HepG2 (cell line): ENCODE data around the gene TTLL6. TPM values are rescaled to one million over a fixed set of nuclear protein-coding genes. Genes with fewer than 3 reads are reported as not detected.
A peak's percentile ranks its signal among the peaks of the same experiment; 100 is the strongest.

Experiments used
- CENPBD1 ChIP-seq: sonication (generic); formaldehyde crosslinking; IDR thresholded peaks from 2 replicates; pipeline ENCODE4 v1.8.0; 2022; ENCODE audit warnings: missing genetic modification reagents, low read depth, mild to moderate bottlenecking, borderline replicate concordance
- DMTF1 ChIP-seq: sonication (generic); formaldehyde crosslinking; IDR thresholded peaks from 2 replicates; pipeline ENCODE4 v1.4.0; 2020; ENCODE audit warnings: mild to moderate bottlenecking, missing genetic modification reagents
- KMT2B ChIP-seq: IDR thresholded peaks from 2 replicates; pipeline ENCODE4 v1.6.1; 2016; ENCODE audit warnings: missing genetic modification reagents, missing compliant biosample characterization
- MAZ ChIP-seq, 2 experiments: sonication (generic) in 1 of 2; formaldehyde crosslinking in 1 of 2; IDR thresholded peaks; 2 replicates each; pipeline versions ENCODE4 v1.5.0 to v1.6.1; 2012 to 2020; ENCODE audit warnings: low read depth in 2 of 2, mild to moderate bottlenecking in 2 of 2, borderline replicate concordance in 1 of 2, improper control_type of control experiment in 1 of 2, low read length in 1 of 2, missing genetic modification reagents in 1 of 2, moderate library complexity in 1 of 2
- PRDM4 ChIP-seq: sonication (generic); formaldehyde crosslinking; IDR thresholded peaks from 2 replicates; pipeline ENCODE4 v1.9.0; 2021; ENCODE audit warnings: missing genetic modification reagents, borderline replicate concordance
- SMARCE1 ChIP-seq: fragments of 450-650 bp; IDR thresholded peaks from 2 replicates; pipeline ENCODE4 v1.6.1; 2017; ENCODE audit warnings: borderline replicate concordance
- SRSF9 ChIP-seq: fragments of 200-400 bp; formaldehyde crosslinking; IDR thresholded peaks from 2 replicates; pipeline ENCODE4 v1.6.1; 2018; ENCODE audit warnings: borderline replicate concordance, mild to moderate bottlenecking, low read depth, low read length; ENCODE audit not compliant: insufficient read depth, poor library complexity, severe bottlenecking
- TFDP1 ChIP-seq: IDR thresholded peaks from 2 replicates; pipeline ENCODE4 v1.6.1; 2016; ENCODE audit warnings: missing compliant biosample characterization, missing genetic modification reagents, borderline replicate concordance
- THYN1 ChIP-seq: sonication (generic); formaldehyde crosslinking; IDR thresholded peaks from 2 replicates; pipeline ENCODE4 v1.8.1; 2023; ENCODE audit warnings: low read depth, mild to moderate bottlenecking, moderate library complexity, missing genetic modification reagents, borderline replicate concordance
- TP53 ChIP-seq: sonication (generic); formaldehyde crosslinking; conservative IDR thresholded peaks from 2 replicates; pipeline ENCODE4 v1.4.0; 2020; ENCODE audit warnings: missing genetic modification reagents
- TRAFD1 ChIP-seq: sonication (generic); formaldehyde crosslinking; IDR thresholded peaks from 2 replicates; pipeline ENCODE4 v1.5.1; 2020; ENCODE audit warnings: missing genetic modification reagents, mild to moderate bottlenecking, borderline replicate concordance
- ZMYM4 ChIP-seq: sonication (generic); formaldehyde crosslinking; IDR thresholded peaks from 2 replicates; pipeline ENCODE4 v1.8.1; 2023; ENCODE audit warnings: mild to moderate bottlenecking, missing genetic modification reagents
- ZNF160 ChIP-seq: sonication (generic); formaldehyde crosslinking; IDR thresholded peaks from 2 replicates; pipeline ENCODE4 v1.8.0; 2022; ENCODE audit warnings: mild to moderate bottlenecking, inconsistent platforms, missing genetic modification reagents
- ZNF597 ChIP-seq: sonication (generic); formaldehyde crosslinking; IDR thresholded peaks from 2 replicates; pipeline ENCODE4 v1.5.0; 2020; ENCODE audit warnings: missing genetic modification reagents
- ZNF660 ChIP-seq: sonication (generic); formaldehyde crosslinking; IDR thresholded peaks from 2 replicates; pipeline ENCODE4 v1.5.1; 2020; ENCODE audit warnings: mild to moderate bottlenecking, low read depth, missing genetic modification reagents, borderline replicate concordance
- ZNF670 ChIP-seq: sonication (generic); formaldehyde crosslinking; IDR thresholded peaks from 2 replicates; pipeline ENCODE4 v1.8.0; 2022; ENCODE audit warnings: mild to moderate bottlenecking, missing genetic modification reagents, borderline replicate concordance
- ZNF672 ChIP-seq: sonication (generic); formaldehyde crosslinking; IDR thresholded peaks from 2 replicates; pipeline ENCODE4 v1.8.1; 2022; ENCODE audit warnings: missing genetic modification reagents
- ZSCAN25 ChIP-seq: sonication (generic); formaldehyde crosslinking; IDR thresholded peaks from 2 replicates; pipeline ENCODE4 v1.8.0; 2022; ENCODE audit warnings: mild to moderate bottlenecking, missing genetic modification reagents
- polyA plus RNA-seq, 8 experiments: library from polyadenylated mRNA; depleted of rRNA in 3 of 8; stranded (reverse) in 7 of 8; unstranded in 1 of 8; fragments of >200 nt; fragmentation: Illumina TruSeq in 4 of 8; extraction: Trizol in 4 of 8; gene quantifications; 2 replicates each; pipeline versions ENCODE4 v1.2.1 to v1.2.3, GENCODE V29; 2011 to 2016; ENCODE audit warnings: low read depth in 4 of 8, missing spikeins in 1 of 8, mixed read lengths in 1 of 8; ENCODE audit not compliant: insufficient read depth in 1 of 8
- total RNA-seq, 5 experiments: library from RNA; depleted of rRNA; stranded (reverse); fragments of >200 nt; fragmentation: Illumina TruSeq; extraction: Trizol; gene quantifications; 2 replicates each; pipeline ENCODE4 v1.2.3, GENCODE V29; 2016; ENCODE audit warnings: low read depth in 1 of 5

The TTLL6 gene
- total and polyA plus RNA-seq, 2 of the 13 experiments (the other 11 are each of a cell fraction or from before 2014, with no cell fraction given), result 0.04 to 0.08 TPM

- TF ChIP-seq PRDM4 (CRISPR knock-in tag) (no peak), CENPBD1 (no peak), TRAFD1 (peak; percentile 85; the same call in 1 of the 2 replicates), TFDP1 (CRISPR knock-in tag) (peak; percentile 68), TP53 (CRISPR knock-in tag) (no peak), ZNF670 (CRISPR knock-in tag) (no peak), THYN1 (no peak), MAZ (IDR thresholded peaks at IDR 0.05; ENCODE audit: borderline replicate concordance, low read depth, low read length) (peak; percentile 87), MAZ (CRISPR knock-in tag; IDR thresholded peaks at IDR 0.05; ENCODE audit: low read depth) (peak; percentile 85), ZNF672 (CRISPR knock-in tag) (no peak), ZNF597 (CRISPR knock-in tag) (no peak), SMARCE1 (no peak), ZSCAN25 (CRISPR knock-in tag) (peak; percentile 80), SRSF9 (no peak), DMTF1 (CRISPR knock-in tag) (0 out of 2 replicates have a peak, but pooled peaks have one; percentile 67), ZNF160 (no peak; the same call in 1 of the 2 replicates), ZMYM4 (peak; percentile 12; the same call in 1 of the 2 replicates), KMT2B (CRISPR knock-in tag) (peak; percentile 78), ZNF660 (CRISPR knock-in tag) (0 out of 2 replicates have a peak, but pooled peaks have one; percentile 81)
Measured at GRCh38 chr17:48830840-48831548, 14.0 kb upstream of the TTLL6 start, which contains the start of gene CALCOCO2 (continued).
